ENCODE results near the gene HSD3B7. TPM values are rescaled to one million over a fixed set of nuclear protein-coding genes. Genes with fewer than 3 reads are reported as not detected.

Gene HSD3B7
- 9.5 to 18.2 TPM (median 13.8 TPM) in 5 replicates for total RNA-seq (2022; extraction: Qiagen RNA extraction; ENCODE audit: low read depth)

DNA sequence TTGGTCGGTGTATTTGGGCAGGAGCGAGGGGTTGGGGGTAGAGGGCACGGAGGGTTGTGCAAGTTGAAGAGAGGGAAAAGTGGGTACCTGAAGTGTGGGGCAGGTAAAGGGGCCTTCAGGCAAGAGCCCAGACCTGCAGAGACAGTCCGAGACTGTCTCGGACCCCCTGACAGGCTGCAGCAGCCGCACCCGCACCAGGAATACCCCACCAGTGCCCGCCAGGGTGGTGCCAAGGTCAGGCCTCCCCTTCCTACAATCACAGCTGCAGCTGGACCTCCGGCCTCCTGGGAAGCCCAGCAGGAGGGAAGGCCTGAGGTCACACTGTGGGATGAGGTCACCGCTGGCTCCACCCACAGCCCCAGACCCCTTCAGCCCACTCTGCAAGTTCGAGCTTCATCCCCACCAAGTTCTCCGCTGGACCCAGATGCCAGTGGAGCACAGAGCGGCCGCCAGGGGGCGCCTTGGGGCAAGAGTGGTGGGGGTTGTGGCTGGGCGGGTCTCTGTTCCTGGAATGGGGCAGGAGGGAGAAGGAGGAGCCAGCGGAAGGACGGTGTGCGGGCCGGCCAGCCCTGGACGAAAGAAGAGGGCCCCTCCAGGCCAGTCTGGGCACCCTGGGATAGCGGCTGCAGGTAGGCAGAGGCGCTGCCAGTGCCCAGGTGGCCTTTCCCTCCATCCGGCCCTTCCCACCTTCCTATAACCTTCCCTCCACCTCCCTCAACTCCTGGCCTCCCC lies at the start of gene HSD3B7:
TSS of gene HSD3B7 (plus strand) at position 539 of the 732 bp plus-strand sequence. CDS start 452 bp downstream, outside the sequence.

DNA sequence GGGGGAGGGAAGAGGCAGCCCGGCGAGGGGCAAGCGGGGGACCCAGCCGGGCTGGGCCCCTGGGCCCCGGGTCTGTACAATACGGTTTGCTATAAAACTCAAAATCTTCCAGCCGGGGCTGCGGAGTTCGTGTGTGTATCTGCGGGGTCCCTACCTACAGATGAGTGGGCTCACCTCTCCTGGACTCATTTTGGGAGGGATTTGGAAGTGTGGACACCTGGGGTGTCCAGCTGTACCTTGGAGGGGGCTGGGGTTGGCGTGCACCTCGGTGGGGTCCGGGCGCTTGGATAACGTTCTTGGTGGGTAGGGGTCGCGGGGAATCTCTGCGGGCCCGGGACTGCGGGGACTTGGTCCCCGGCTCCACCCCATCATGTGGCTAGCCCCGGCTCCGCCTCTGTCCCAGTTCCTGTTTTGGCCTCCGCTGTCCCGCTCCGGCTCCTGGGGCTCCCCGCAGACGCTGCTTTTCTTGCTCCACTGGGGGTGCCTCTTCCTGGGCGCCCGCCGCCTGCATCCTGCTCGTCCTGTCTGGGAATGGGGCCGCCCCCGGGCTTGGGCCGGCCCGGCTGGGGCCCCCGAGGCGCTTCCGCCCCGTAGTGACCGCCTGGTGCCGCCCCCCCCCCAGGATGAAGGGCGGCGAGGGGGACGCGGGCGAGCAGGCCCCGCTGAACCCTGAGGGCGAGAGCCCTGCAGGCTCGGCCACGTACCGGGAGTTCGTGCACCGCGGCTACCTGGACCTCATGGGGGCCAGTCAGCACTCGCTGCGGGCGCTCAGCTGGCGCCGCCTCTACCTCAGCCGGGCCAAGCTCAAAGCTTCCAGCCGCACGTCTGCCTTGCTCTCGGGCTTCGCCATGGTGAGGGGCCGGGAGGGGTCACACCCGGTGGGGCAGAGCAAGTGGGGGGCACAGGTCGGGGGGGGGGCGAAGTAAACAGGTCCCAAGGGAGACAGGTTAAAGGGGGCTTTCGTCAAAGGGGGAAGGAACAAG lies 36.0 kb upstream of the HSD3B7 start, which contains the start of gene ORAI3:
TSS of gene ORAI3 (plus strand) at position 402 of the 983 bp plus-strand sequence. CDS start at position 624, 222 bp downstream.

DNA sequence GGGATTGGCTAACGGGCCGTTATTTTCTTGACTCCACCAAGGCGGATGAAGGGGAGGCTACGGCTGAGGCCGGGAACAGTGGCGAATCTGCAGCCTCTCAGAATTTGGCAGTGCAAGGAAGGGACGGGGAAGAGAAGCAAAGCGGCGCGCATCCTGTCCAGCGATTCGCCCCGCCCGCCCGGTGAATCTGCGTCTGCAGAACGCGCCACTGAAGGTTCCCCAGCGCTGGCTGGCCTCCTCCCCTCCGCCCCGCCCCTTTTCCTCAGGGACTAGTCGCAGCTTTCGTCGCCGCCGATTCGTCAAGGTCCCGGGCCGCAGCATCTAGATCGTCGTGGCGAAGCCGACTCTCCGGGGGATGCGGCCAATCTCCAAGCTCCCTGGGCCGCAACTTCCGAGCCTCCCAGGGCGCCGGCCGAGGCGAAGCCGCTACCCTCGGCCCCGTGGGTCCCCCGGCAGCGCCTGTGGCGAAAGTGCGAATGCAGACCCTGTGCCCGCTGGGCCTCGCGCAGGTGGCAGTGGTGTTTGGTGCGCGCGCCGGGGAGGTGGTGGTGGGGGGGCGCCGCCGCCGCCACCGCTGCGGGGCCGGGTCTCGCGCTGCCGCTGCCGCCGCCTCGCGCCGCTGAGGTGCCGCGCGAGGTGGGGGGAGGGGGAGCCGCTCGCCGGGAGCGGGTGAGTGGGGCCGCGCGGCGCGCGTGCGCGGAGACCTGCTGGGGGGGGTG lies 27.4 kb upstream of the HSD3B7 start, which contains the start of gene SETD1A:
TSS of gene SETD1A (plus strand) at position 299 of the 719 bp plus-strand sequence. CDS start 978 bp downstream, outside the sequence.

DNA sequence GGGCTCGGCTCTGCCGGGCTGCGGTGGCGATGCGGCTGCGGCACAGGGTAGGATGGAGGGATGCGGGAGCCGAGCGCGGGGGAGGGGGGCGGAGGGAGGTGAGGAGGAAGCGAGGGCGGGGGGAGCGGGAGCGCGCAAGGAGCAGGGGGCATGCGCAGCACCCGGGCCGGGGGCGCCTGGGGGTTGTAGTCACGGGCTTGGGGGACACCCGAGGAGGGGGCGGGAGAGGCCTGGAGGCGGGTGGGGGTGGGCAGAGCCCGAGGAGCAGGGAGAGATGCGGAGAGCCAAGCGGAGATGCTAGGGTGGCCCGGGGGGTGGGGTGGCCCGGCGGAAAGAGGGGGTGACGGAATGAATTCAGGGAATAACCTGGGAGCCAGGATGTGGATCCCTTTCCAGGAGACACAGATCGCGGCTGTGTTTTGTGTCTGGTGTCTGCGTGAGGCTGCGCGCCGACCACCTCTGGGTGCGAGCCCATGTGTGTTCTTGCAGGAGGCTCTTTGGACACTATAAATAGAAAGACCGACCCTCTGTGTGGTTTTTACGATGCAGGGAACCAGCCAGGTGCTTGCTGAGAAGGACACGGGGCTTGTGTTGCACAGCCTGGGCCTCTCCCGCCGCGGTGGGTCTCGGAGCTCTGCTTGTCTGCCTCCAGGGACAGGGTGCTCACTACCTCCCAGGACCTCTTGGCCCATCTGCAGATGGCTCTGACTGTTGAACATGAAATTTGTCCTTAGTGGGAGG lies 25.7 kb downstream of the HSD3B7 start, which contains the start of gene STX1B:
TSS of gene STX1B (minus strand) at position 54 of the 741 bp plus-strand sequence. CDS start 242 bp downstream, outside the sequence.

DNA sequence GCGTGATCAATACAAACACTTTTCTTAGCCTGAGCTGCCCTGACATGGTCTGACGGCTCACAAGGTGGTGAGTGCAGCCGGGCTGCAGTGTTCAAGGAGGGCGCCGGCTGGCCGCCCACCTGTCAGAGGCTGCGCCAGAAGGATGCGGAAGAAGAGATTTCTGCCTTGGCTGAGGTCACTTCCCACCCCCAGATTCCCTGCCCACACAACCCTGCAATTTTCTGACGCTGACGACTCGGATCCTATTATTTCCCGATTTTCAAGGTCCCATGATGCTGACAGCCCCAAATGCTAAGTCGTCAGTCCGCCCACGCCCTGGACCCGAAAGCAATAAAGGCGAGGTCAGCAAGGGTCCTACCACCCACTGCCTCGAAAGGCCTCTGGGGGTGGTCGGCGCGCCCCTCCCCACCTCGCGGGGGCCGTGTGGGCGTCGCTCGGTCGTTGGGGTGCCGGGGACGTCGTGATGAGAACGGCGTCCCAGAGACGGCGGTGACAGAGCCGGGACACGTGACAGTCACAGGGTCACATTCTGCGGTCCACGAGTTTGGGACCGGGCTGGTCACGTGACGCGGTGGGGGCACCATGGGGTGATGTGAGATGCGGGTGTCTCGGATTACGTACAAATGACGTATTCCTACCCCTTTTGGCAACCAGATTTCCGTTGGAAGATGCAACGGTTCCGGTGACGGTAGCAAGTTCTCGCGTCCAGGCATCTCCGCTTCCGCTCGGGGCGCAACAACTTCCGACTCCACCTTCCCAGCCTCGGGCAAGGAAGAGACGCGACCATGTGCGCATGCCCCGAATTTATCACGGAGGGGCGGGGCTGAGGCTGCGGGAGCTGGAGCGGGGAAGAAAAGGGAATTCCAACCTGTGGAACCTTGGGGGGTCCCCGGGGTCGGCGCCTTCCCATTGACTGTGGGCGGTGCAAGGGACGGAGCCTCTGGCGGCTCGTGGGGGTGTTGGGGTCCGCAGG lies 48.0 kb downstream of the HSD3B7 start, which contains the start of gene STX4:
TSS of gene STX4 (plus strand) at position 823 of the 973 bp plus-strand sequence. CDS start 248 bp downstream, outside the sequence.

Other genes with a start within 250 kb of the HSD3B7 start
- gene PHKG2, start 236.8 kb upstream of the HSD3B7 start, total RNA-seq (2022; extraction: Qiagen RNA extraction; ENCODE audit: low read depth), result 15.2 to 28.7 TPM (median 25.5 TPM) in 5 replicates
- gene CFAP119, start 223.1 kb upstream of the HSD3B7 start, total RNA-seq (2022; extraction: Qiagen RNA extraction; ENCODE audit: low read depth), result 4.3 to 10.0 TPM (median 8.4 TPM) in 5 replicates
- gene RNF40, start 222.9 kb upstream of the HSD3B7 start, total RNA-seq (2022; extraction: Qiagen RNA extraction; ENCODE audit: low read depth), result 51.8 to 92.6 TPM (median 84.3 TPM) in 5 replicates
- 15.6 to 17.9 TPM (median 17.8 TPM) in 5 replicates for gene ZNF629, start 198.0 kb upstream of the HSD3B7 start, total RNA-seq (2022; extraction: Qiagen RNA extraction; ENCODE audit: low read depth)
- 24.0 to 43.8 TPM (median 43.2 TPM) in 5 replicates for gene BCL7C, start 91.1 kb upstream of the HSD3B7 start, total RNA-seq (2022; extraction: Qiagen RNA extraction; ENCODE audit: low read depth)
- gene CTF1, start 88.6 kb upstream of the HSD3B7 start, total RNA-seq (2022; extraction: Qiagen RNA extraction; ENCODE audit: low read depth), result 0.14 to 0.32 TPM (median 0.30 TPM) in 3 of 5 replicates, not detected in the others
- 8.6 to 23.7 TPM (median 22.0 TPM) in 5 replicates for gene FBXL19, start 61.6 kb upstream of the HSD3B7 start, total RNA-seq (2022; extraction: Qiagen RNA extraction; ENCODE audit: low read depth)
- 8.1 to 18.1 TPM (median 12.5 TPM) in 5 replicates for gene ORAI3, start 36.1 kb upstream of the HSD3B7 start, total RNA-seq (2022; extraction: Qiagen RNA extraction; ENCODE audit: low read depth)
- gene SETD1A, start 27.5 kb upstream of the HSD3B7 start, total RNA-seq (2022; extraction: Qiagen RNA extraction; ENCODE audit: low read depth), result 12.6 to 22.9 TPM (median 21.6 TPM) in 5 replicates
- 1.6 to 2.9 TPM (median 1.8 TPM) in 5 replicates for gene STX1B, start 25.4 kb downstream of the HSD3B7 start, total RNA-seq (2022; extraction: Qiagen RNA extraction; ENCODE audit: low read depth)
- 48.5 to 73.3 TPM (median 68.5 TPM) in 5 replicates for gene STX4, start 48.4 kb downstream of the HSD3B7 start, total RNA-seq (2022; extraction: Qiagen RNA extraction; ENCODE audit: low read depth)
- 7.2 to 21.8 TPM (median 16.1 TPM) in 5 replicates for gene ZNF668, start 89.0 kb downstream of the HSD3B7 start, total RNA-seq (2022; extraction: Qiagen RNA extraction; ENCODE audit: low read depth)
- 5.1 to 13.5 TPM (median 11.6 TPM) in 5 replicates for gene ZNF646, start 89.2 kb downstream of the HSD3B7 start, total RNA-seq (2022; extraction: Qiagen RNA extraction; ENCODE audit: low read depth)
- gene PRSS53, start 103.7 kb downstream of the HSD3B7 start, total RNA-seq (2022; extraction: Qiagen RNA extraction; ENCODE audit: low read depth), result 0.59 to 2.0 TPM (median 1.3 TPM) in 5 replicates
- gene VKORC1, start 109.6 kb downstream of the HSD3B7 start, total RNA-seq (2022; extraction: Qiagen RNA extraction; ENCODE audit: low read depth), result 86.0 to 147 TPM (median 138 TPM) in 5 replicates
- 31.9 to 56.2 TPM (median 47.4 TPM) in 5 replicates for gene BCKDK, start 123.2 kb downstream of the HSD3B7 start, total RNA-seq (2022; extraction: Qiagen RNA extraction; ENCODE audit: low read depth)
- 32.5 to 46.4 TPM (median 43.1 TPM) in 5 replicates for gene KAT8, start 132.5 kb downstream of the HSD3B7 start, total RNA-seq (2022; extraction: Qiagen RNA extraction; ENCODE audit: low read depth)
- gene PRSS8, start 150.5 kb downstream of the HSD3B7 start, total RNA-seq (2022; extraction: Qiagen RNA extraction; ENCODE audit: low read depth), result 0.80 to 1.2 TPM (median 0.91 TPM) in 5 replicates
- gene PRSS36, start 164.9 kb downstream of the HSD3B7 start, total RNA-seq (2022; extraction: Qiagen RNA extraction; ENCODE audit: low read depth), result 0.83 to 2.0 TPM (median 0.93 TPM) in 5 replicates
- gene FUS, start 194.9 kb downstream of the HSD3B7 start, total RNA-seq (2022; extraction: Qiagen RNA extraction; ENCODE audit: low read depth), result 500 to 693 TPM (median 524 TPM) in 5 replicates
- gene PYCARD, start 217.6 kb downstream of the HSD3B7 start, total RNA-seq (2022; extraction: Qiagen RNA extraction; ENCODE audit: low read depth), result 22.6 to 44.7 TPM (median 37.8 TPM) in 5 replicates
- gene TRIM72, start 228.9 kb downstream of the HSD3B7 start, total RNA-seq (2022; extraction: Qiagen RNA extraction; ENCODE audit: low read depth), result 0.06 to 0.12 TPM (median 0.09 TPM) in 3 of 5 replicates, not detected in the others
- gene PYDC1, start 231.9 kb downstream of the HSD3B7 start, total RNA-seq (2022; extraction: Qiagen RNA extraction; ENCODE audit: low read depth), result not detected in 5 replicates

Measured in A549 treated with ZK216348 at 1 μM for 4 hours (cell line).